Heart right ventricle (tissue), 16 donors: ENCODE measurements around the gene RPTN. TPM values are rescaled to one million over a fixed set of nuclear protein-coding genes. Genes with fewer than 3 reads are reported as not detected.

Experiments used
- ATAC-seq, 8 donors: fragments of 200-7000 bp; cut with Tn5 transposase; one replicate each; pipeline ENCODE4 v1.9.1; 2020; ENCODE audit warnings: mild to moderate bottlenecking in 8 of 8, moderate library complexity in 8 of 8, moderate number of reproducible peaks in 1 of 8
- DNase-seq, 2 donors: peaks; one replicate each; pipeline ENCODE4 v3.0.0-alpha.2; 2020
- H3K27ac ChIP-seq, 10 donors: fragments of 200-600 bp; sonication (generic) in 2 of 10; one replicate each; pipeline versions ENCODE4 v1.5.0 to v1.8.0; 2020 to 2022; ENCODE audit warnings: mild to moderate bottlenecking in 3 of 10
- H3K27me3 ChIP-seq, 7 donors: fragments of 200-600 bp; one replicate each; pipeline ENCODE4 v1.8.0; 2021 to 2022; ENCODE audit warnings: mild to moderate bottlenecking in 2 of 7
- H3K36me3 ChIP-seq, 9 donors: fragments of 200-600 bp; sonication (generic) in 1 of 9; one replicate each; pipeline versions ENCODE4 v1.5.0 to v1.8.0; 2020 to 2022; ENCODE audit warnings: mild to moderate bottlenecking in 2 of 9
- H3K4me1 ChIP-seq, 9 donors: fragments of 200-600 bp; sonication (generic) in 1 of 9; one replicate each; pipeline versions ENCODE4 v1.5.0 to v1.8.0; 2020 to 2022; ENCODE audit warnings: mild to moderate bottlenecking in 4 of 9
- H3K4me3 ChIP-seq, 10 donors: fragments of 200-600 bp; sonication (generic) in 2 of 10; one replicate each; pipeline versions ENCODE4 v1.5.0 to v1.8.0; 2020 to 2022; ENCODE audit warnings: mild to moderate bottlenecking in 7 of 10, moderate library complexity in 2 of 10
- H3K9me3 ChIP-seq, 11 donors: fragments of 200-600 bp in 10 of 11; sonication (generic) in 2 of 11; one replicate each; pipeline versions ENCODE4 v1.5.0 to v1.8.0; 2013 to 2022; ENCODE audit warnings: mild to moderate bottlenecking in 2 of 11, control low read depth in 1 of 11, moderate library complexity in 1 of 11
- WGBS, 2 donors: extraction: QIAGEN DNeasy Blood & Tissue Kit; methylation state at CpG; one replicate each; pipeline ENCODE4 v1.1.7; 2013; ENCODE audit warnings: inconsistent platforms in 1 of 2; 5-methylcytosine and 5-hydroxymethylcytosine counted together
- intact Hi-C, 10 donors: fragments of 100-400 bp; cut with DNase I; formaldehyde crosslinking; loops; one replicate each; pipeline versions ENCODE4 v1.11.1 to v1.14.2; 2022
- polyA plus RNA-seq, 2 donors: library from polyadenylated mRNA; stranded (reverse); fragments of 200-250 nt; gene quantifications; one replicate each; pipeline ENCODE4 v1.2.3, GENCODE V29; 2013
- total RNA-seq, 10 donors: library from RNA; stranded (reverse); fragmentation: NEBNext Ultra II Directional in 3 of 10; extraction: Animal tissue kit (Norgen Biotek cat#: 25700) in 3 of 10; gene quantifications; one replicate each; pipeline versions ENCODE4 v1.2.1 to v1.2.4, GENCODE V29; 2021 to 2023
- TF ChIP-seq, protein P1 (sequence below), 9 donors: fragments of 200-600 bp; sonication (generic) in 2 of 9; IDR thresholded peaks; one replicate each; pipeline versions ENCODE4 v1.5.0 to v1.8.0; 2021 to 2022; ENCODE audit warnings: antibody characterized with exemption in 9 of 9, mild to moderate bottlenecking in 5 of 9, moderate library complexity in 1 of 9
- donor health status: Arrhythmogenic right ventricular cardiomyopathy.
- donor health status: ischemic (EF 13 %, LVEDD 7.1; RV severe dilation, severe dysfunction).
- donor health status: healthy with polysubstance abuse.
- donor health status: DM: no; HTN: yes; CAD: no.
- donor health status: DM: no; HTN: no; CAD: no.
- donor health status: ischemic (EF 25% LVEDD 6.9; RV normal size, moderate dysfunction).
- donor health status: ischemic (EF 25% LVEDD 5.7; RV mildly dilated, moderate dysfunction).
- donor health status: healthy.
- donor health status: DM: yes; HTN: yes; CAD: no.
- donor health status: Ischemic cardiomyopathy.
- donor health status: ischemic (EF 35%, LVEDD 5.7; RV mildly dilated, moderate dysfunction).
- donor health status: nonischemic (EF 11% LVEDD 7.7; RV severe dilation, severe dysfunction).
- donor health status: DM: yes; HTN: yes; CAD: no.
- donor health status: PGD.
- donor health status: ischemic (EF 29% LVEDD 5.4; RV normal size, mild dysfunction).
- donor health status: nonischemic (EF 23%, LVEDD 6.1; RV moderate dilation, normal function).

Gene RPTN
- total and polyA plus RNA-seq, 12 donors: not detected

DNA sequence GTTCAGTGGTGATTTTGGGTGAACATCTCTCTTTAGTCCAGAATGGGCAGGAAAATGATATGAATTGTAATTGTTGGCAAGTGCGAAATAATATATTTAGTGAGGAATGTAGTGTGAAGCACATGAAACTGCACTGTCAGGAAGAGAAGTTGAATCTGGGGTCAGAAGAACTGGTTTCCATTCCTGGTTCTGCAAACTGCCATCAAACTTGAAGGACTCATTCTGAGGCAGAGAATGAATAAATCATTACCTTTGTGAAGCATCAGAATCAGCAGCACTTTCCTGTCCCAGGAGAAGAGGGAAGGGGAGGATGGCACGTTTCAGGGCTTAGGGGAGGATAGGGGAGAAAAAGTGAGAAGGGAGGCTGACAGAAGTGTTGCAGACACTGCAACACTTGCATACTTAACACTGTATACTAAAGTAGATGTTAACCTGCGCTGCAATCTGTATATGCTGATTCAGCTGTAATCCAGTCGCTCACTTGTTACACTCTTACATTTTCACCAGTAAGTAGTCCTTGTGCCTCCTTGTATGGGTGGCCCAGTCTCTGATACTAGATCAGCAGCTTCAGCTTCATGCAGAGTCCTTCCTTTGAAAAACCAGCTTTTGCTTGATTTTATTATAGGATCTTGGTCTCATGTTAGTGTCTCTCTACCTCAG lies 10.5 kb upstream of the RPTN start:
- no peak for DNase-seq
- H3K4me3 ChIP-seq: no peak overlapping the region
- TF ChIP-seq, protein P1, sequence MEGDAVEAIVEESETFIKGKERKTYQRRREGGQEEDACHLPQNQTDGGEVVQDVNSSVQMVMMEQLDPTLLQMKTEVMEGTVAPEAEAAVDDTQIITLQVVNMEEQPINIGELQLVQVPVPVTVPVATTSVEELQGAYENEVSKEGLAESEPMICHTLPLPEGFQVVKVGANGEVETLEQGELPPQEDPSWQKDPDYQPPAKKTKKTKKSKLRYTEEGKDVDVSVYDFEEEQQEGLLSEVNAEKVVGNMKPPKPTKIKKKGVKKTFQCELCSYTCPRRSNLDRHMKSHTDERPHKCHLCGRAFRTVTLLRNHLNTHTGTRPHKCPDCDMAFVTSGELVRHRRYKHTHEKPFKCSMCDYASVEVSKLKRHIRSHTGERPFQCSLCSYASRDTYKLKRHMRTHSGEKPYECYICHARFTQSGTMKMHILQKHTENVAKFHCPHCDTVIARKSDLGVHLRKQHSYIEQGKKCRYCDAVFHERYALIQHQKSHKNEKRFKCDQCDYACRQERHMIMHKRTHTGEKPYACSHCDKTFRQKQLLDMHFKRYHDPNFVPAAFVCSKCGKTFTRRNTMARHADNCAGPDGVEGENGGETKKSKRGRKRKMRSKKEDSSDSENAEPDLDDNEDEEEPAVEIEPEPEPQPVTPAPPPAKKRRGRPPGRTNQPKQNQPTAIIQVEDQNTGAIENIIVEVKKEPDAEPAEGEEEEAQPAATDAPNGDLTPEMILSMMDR (IDR thresholded peaks at IDR 0.05): no peak
- H3K27me3 ChIP-seq: no peaks in the 10 kb centered on the region
- WGBS, 2 donors: 82 to 89% methylated on average over 4 of the region's 4 CpGs
- no peaks in the 10 kb centered on the region for H3K9me3 ChIP-seq
- H3K36me3 ChIP-seq: no peaks in the 10 kb centered on the region
- H3K27ac ChIP-seq: no peak overlapping the region
- intact Hi-C loops: no loop called here
- H3K4me1 ChIP-seq: peaks cover 0 to 71% (median 11%) of the 10 kb centered on the region in 9 donors
- no peak for ATAC-seq

DNA sequence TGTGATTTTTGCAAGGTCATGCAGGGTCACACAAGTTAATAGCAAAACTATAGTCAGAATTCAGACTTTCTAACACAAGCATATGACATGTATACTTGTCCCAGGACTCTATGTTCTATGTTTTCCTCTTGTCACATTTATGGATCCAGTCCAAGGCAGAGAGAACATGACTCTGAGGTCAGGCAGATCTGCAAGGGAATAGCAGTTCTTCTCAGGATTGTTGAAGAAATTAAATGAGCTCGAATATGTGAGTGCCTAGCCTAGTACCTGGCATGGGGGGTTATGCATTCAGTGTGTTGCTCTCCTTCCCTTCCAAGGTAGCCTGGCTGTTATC lies 9.5 kb upstream of the RPTN start:
- H3K9me3 ChIP-seq: no peaks in the 10 kb centered on the region
- H3K36me3 ChIP-seq: no peaks in the 10 kb centered on the region
- peak overlapping the region in 1 of 10 donors; percentile 52 for H3K27ac ChIP-seq
- peaks cover 0 to 75% (median 11%) of the 10 kb centered on the region in 9 donors for H3K4me1 ChIP-seq
- DNase-seq (no peak), ATAC-seq (peak in 4 of 8 donors; percentile 30 to 91 (median 72))
- WGBS, 2 donors: 48 to 49% methylated on average over 1 of the region's 1 CpG
- TF ChIP-seq, protein P1 (IDR thresholded peaks at IDR 0.05): no peak
- intact Hi-C loops: no loop called here
- no peak overlapping the region for H3K4me3 ChIP-seq
- no peaks in the 10 kb centered on the region for H3K27me3 ChIP-seq

DNA sequence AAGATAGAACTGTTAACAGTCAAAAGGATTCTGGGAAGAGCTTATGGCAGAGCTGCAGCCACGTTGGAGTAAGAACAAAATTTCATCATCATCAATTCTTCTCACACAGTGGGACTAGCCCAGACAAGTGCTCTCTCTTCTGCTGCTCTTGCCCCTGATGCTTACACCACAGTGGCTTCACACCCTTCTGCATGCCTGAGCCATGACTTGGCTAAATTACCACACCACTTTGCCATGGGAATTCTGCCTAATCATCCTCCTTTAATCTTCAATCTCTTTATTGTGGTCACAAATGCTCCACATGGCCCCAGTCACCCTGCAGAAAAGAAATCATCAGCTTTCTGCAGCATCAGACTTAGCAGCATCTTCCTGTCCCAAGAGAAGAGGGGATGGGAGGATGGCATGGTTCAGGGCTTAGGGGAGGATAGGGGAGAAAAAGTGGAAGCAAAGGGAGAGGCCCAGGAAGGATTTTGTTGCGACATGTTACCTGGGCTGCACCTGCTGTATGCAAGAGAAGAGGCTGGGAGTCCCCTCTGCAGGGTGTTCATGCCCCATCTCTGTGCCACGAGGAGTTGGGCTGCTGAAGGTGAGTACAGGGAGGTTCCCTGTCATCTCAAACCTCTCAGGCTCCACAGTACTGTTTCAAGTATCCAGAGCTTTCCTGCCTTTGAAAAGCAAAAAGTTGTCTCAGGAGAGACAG lies 9.0 kb upstream of the RPTN start:
- peak overlapping the region in 1 of 10 donors; percentile 52 for H3K27ac ChIP-seq
- DNase-seq (no peak), ATAC-seq (peak in 4 of 8 donors; percentile 16 to 58 (median 46))
- TF ChIP-seq, protein P1 (IDR thresholded peaks at IDR 0.05): no peak
- intact Hi-C loops: no loop called here
- H3K4me3 ChIP-seq: no peak overlapping the region
- no peaks in the 10 kb centered on the region for H3K27me3 ChIP-seq
- H3K36me3 ChIP-seq: no peaks in the 10 kb centered on the region
- peaks cover 0 to 79% (median 11%) of the 10 kb centered on the region in 9 donors for H3K4me1 ChIP-seq
- WGBS, 2 donors: 56 to 61% methylated on average over 3 of the region's 3 CpGs
- H3K9me3 ChIP-seq: no peaks in the 10 kb centered on the region

DNA sequence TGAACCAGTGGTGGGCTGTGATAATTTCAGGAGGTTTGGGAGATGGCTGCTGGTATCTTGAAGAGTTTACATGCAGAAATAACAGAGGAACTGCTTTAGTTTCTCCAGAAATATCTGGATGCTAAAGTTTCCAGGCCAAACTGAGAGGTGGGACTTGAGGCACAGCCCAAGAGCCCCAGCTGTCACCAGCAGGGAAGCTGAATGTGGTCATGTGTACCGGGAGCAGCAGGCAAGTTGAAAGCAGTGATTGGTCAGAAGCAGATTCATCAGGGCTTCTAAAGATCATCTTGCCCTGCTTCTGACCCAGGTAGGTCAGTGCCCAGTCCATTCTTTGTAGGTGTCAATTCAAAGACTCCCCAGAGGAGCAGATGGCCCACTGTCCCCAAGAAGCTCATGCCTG lies 7.9 kb upstream of the RPTN start:
- Histone ChIP-seq H3K4me3 (no peak overlapping the region), H3K4me1 (peaks cover 0 to 83% (median 11%) of the 10 kb centered on the region in 9 donors), H3K27ac (no peak overlapping the region), H3K27me3 (no peaks in the 10 kb centered on the region), H3K36me3 (no peaks in the 10 kb centered on the region), H3K9me3 (no peaks in the 10 kb centered on the region)
- DNase-seq (no peak), ATAC-seq (no peak)
- intact Hi-C loops: no loop called here
- 43 to 52% methylated on average over 1 of the region's 1 CpG for WGBS, 2 donors
- TF ChIP-seq, protein P1 (IDR thresholded peaks at IDR 0.05): no peak
